Transverse colon (tissue), 4 donors: ENCODE results near the gene RAD23B.

ENCODE experiments used
- EP300 ChIP-seq: sonication (generic); formaldehyde crosslinking; IDR thresholded peaks from one replicate; pipeline ENCODE4 v1.6.1; 2017; ENCODE audit warnings: antibody characterized with exemption, low read depth
- POLR2A ChIP-seq: fragments of 450-650 bp; IDR thresholded peaks from one replicate; pipeline ENCODE4 v1.6.1; 2016; ENCODE audit warnings: antibody characterized with exemption, mild to moderate bottlenecking, moderate library complexity
- POLR2AphosphoS5 ChIP-seq, 3 donors: sonication (generic); formaldehyde crosslinking; IDR thresholded peaks; one replicate each; pipeline ENCODE4 v1.6.1; 2016; ENCODE audit warnings: antibody characterized with exemption in 3 of 3
- TF ChIP-seq, protein P1 (sequence below), 5 experiments: fragments of 200-600 bp in 3 of 5; fragments of 450-650 bp in 2 of 5; sonication (generic) in 3 of 5; IDR thresholded peaks; 1 replicate in 2 of 5; 2 replicates in 3 of 5; pipeline ENCODE4 v1.5.1; 2016 to 2017; ENCODE audit warnings: antibody characterized with exemption in 5 of 5, inconsistent platforms in 3 of 5, mild to moderate bottlenecking in 2 of 5, moderate library complexity in 1 of 5

DNA sequence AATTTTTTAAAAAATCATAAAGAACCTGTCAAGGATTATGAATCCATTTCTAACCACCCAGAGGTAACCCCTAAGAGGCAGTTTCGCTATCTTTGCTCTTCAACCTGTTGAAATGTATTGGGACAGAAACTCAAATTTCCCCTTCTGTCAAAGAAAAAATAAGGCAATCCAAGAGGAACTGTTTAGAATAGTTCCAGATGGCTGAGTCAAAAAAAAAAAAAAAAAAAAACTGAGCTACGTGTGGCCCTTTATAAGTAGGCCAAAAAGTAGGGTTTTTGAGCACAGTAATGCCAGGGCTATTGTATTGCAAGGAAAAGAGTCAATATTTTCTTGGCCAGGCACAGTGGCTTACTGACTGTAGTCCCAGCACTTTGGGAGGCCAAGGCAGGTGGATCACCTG, 94.9 kb downstream of the RAD23B start:
- TF ChIP-seq, protein P1, sequence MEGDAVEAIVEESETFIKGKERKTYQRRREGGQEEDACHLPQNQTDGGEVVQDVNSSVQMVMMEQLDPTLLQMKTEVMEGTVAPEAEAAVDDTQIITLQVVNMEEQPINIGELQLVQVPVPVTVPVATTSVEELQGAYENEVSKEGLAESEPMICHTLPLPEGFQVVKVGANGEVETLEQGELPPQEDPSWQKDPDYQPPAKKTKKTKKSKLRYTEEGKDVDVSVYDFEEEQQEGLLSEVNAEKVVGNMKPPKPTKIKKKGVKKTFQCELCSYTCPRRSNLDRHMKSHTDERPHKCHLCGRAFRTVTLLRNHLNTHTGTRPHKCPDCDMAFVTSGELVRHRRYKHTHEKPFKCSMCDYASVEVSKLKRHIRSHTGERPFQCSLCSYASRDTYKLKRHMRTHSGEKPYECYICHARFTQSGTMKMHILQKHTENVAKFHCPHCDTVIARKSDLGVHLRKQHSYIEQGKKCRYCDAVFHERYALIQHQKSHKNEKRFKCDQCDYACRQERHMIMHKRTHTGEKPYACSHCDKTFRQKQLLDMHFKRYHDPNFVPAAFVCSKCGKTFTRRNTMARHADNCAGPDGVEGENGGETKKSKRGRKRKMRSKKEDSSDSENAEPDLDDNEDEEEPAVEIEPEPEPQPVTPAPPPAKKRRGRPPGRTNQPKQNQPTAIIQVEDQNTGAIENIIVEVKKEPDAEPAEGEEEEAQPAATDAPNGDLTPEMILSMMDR (IDR thresholded peaks at IDR 0.05), result no peak
- TF ChIP-seq EP300 (no peak), POLR2A (no peak), POLR2AphosphoS5 (IDR thresholded peaks at IDR 0.05) (no peak)
